Kidney (tissue), 14 donors: ENCODE data around the gene DOK7. TPM values are rescaled to one million over a fixed set of nuclear protein-coding genes. Genes with fewer than 3 reads are reported as not detected.
A peak's percentile ranks its signal among the peaks of the same experiment; 100 is the strongest.

Experiments used
- DNase-seq, 5 donors: peaks; one replicate each; pipeline ENCODE4 v3.0.0-alpha.2; 2013 to 2020
- FAIRE-seq: peaks from 2 replicates; lab custom pipeline; 2012; peaks lifted over from hg19 to GRCh38; lab: Jason Lieb, UNC
- H3K27ac ChIP-seq, 2 donors: one replicate each; pipeline ENCODE4 v1.7.0; 2013; ENCODE audit warnings: low read depth in 2 of 2, low read length in 2 of 2, inconsistent platforms in 1 of 2
- H3K27me3 ChIP-seq: one replicate; pipeline ENCODE4 v1.7.1; 2013; ENCODE audit warnings: low read length, inconsistent platforms; ENCODE audit not compliant: control insufficient read depth, insufficient read depth
- H3K36me3 ChIP-seq, 3 donors: one replicate each; pipeline versions ENCODE4 v1.7.0 to v1.7.1; 2013; ENCODE audit warnings: low read length in 3 of 3, control low read depth in 1 of 3, inconsistent platforms in 1 of 3; ENCODE audit not compliant: insufficient read depth in 3 of 3, control insufficient read depth in 2 of 3
- H3K4me1 ChIP-seq, 3 donors: one replicate each; pipeline versions ENCODE4 v1.7.0 to v1.7.1; 2013; ENCODE audit warnings: low read length in 3 of 3, inconsistent platforms in 1 of 3, low read depth in 1 of 3; ENCODE audit not compliant: control insufficient read depth in 2 of 3, insufficient read depth in 2 of 3
- H3K4me3 ChIP-seq, 3 donors: one replicate each; pipeline versions ENCODE4 v1.7.0 to v1.8.1; 2013; ENCODE audit warnings: low read length in 3 of 3, control low read depth in 1 of 3, inconsistent platforms in 1 of 3
- H3K9ac ChIP-seq, 3 donors: one replicate each; pipeline versions ENCODE4 v1.7.0 to v1.7.1; 2013; ENCODE audit warnings: low read length in 3 of 3, control low read depth in 1 of 3, inconsistent platforms in 1 of 3
- H3K9me3 ChIP-seq, 3 donors: one replicate each; pipeline versions ENCODE4 v1.7.0 to v1.7.1; 2013; ENCODE audit warnings: low read length in 3 of 3, control low read depth in 1 of 3, inconsistent platforms in 1 of 3; ENCODE audit not compliant: control insufficient read depth in 2 of 3, insufficient read depth in 1 of 3
- intact Hi-C: fragments of 100-400 bp; cut with DNase I; formaldehyde crosslinking; loops from one replicate; pipeline ENCODE4 v1.11.1; 2022
- polyA plus RNA-seq: library from polyadenylated mRNA; stranded (reverse); fragments of 350-450 nt; fragmentation: Illumina TruSeq; extraction: RNeasy Lipid Tissue Mini Kit (QIAGEN cat#74804); gene quantifications from one replicate; pipeline ENCODE4 v1.2.3, GENCODE V29; 2014; ENCODE audit warnings: low read depth, low replicate concordance; ENCODE audit not compliant: insufficient read depth
- total RNA-seq: library from RNA; stranded (reverse); fragmentation: NEBNext Ultra II Directional; extraction: Animal tissue kit (Norgen Biotek cat#: 25700); gene quantifications from one replicate; pipeline ENCODE4 v1.2.1, GENCODE V29; 2021
- TF ChIP-seq, protein P1 (sequence below): IDR thresholded peaks from 3 replicates; pipeline ENCODE4 v1.5.1; 2012; ENCODE audit warnings: mild to moderate bottlenecking, moderate library complexity, borderline replicate concordance; ENCODE audit not compliant: insufficient read depth; ENCODE audit errors: extremely low read depth
- donor health status: control.
- donor health status: control.
- donor health status: control.
- donor health status: control.
- donor health status: control.
- donor health status: DM: yes; HTN: yes; CAD: no.
- donor health status: Normal renal cell carcinoma (clear cell type).

Gene DOK7
- total and polyA plus RNA-seq, 2 donors from 2014 or later = 1.2 to 7.0 TPM

GRCh38 chr4:3524349-3524748 is 61.2 kb downstream of the DOK7 start:
- H3K4me1 ChIP-seq = peaks cover 0 to 13% (median 5%) of the 10 kb centered on the region in 3 donors
- H3K27ac ChIP-seq = no peak overlapping the region
- H3K9me3 ChIP-seq = no peaks in the 10 kb centered on the region
- TF ChIP-seq, protein P1, sequence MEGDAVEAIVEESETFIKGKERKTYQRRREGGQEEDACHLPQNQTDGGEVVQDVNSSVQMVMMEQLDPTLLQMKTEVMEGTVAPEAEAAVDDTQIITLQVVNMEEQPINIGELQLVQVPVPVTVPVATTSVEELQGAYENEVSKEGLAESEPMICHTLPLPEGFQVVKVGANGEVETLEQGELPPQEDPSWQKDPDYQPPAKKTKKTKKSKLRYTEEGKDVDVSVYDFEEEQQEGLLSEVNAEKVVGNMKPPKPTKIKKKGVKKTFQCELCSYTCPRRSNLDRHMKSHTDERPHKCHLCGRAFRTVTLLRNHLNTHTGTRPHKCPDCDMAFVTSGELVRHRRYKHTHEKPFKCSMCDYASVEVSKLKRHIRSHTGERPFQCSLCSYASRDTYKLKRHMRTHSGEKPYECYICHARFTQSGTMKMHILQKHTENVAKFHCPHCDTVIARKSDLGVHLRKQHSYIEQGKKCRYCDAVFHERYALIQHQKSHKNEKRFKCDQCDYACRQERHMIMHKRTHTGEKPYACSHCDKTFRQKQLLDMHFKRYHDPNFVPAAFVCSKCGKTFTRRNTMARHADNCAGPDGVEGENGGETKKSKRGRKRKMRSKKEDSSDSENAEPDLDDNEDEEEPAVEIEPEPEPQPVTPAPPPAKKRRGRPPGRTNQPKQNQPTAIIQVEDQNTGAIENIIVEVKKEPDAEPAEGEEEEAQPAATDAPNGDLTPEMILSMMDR = no peak
- no peaks in the 10 kb centered on the region for H3K27me3 ChIP-seq
- intact Hi-C loops = no loop called here
- no peak for FAIRE-seq
- H3K36me3 ChIP-seq = peaks cover 2 to 54% (median 29%) of the 10 kb centered on the region in 3 donors
- H3K9ac ChIP-seq = no peak overlapping the region
- DNase-seq = peak in 1 of 5 donors; percentile 62
- no peak overlapping the region for H3K4me3 ChIP-seq

DNA sequence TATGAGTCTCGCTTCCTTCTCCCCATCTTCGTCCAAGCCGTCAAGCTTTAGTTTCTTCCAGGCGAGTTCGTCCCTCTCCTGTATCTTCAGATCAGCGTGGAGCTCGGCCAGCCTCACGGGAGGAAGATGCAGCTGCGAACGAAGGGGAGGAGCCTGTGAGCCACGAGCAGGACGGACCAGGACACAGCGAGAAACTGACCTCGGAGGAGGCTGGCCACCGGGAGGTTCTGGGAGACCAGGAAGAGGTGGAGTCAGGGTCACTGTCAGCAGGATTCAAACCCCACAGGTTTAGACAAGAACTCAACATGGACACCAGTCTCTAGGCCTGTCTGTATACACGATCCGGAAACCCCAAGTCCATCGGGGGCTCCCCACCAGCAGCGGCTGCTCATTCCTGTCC is 61.8 kb downstream of the DOK7 start:
- Histone ChIP-seq H3K27me3 (no peaks in the 10 kb centered on the region), H3K9me3 (no peaks in the 10 kb centered on the region), H3K4me1 (peaks cover 0 to 13% (median 8%) of the 10 kb centered on the region in 3 donors), H3K9ac (no peak overlapping the region), H3K36me3 (peaks cover 2 to 50% (median 25%) of the 10 kb centered on the region in 3 donors), H3K27ac (no peak overlapping the region), H3K4me3 (no peak overlapping the region)
- TF ChIP-seq, protein P1 = no peak
- FAIRE-seq = no peak
- DNase-seq = peak in 3 of 5 donors; percentile 12 to 43 (median 22)
- intact Hi-C loops = no loop called here

DNA sequence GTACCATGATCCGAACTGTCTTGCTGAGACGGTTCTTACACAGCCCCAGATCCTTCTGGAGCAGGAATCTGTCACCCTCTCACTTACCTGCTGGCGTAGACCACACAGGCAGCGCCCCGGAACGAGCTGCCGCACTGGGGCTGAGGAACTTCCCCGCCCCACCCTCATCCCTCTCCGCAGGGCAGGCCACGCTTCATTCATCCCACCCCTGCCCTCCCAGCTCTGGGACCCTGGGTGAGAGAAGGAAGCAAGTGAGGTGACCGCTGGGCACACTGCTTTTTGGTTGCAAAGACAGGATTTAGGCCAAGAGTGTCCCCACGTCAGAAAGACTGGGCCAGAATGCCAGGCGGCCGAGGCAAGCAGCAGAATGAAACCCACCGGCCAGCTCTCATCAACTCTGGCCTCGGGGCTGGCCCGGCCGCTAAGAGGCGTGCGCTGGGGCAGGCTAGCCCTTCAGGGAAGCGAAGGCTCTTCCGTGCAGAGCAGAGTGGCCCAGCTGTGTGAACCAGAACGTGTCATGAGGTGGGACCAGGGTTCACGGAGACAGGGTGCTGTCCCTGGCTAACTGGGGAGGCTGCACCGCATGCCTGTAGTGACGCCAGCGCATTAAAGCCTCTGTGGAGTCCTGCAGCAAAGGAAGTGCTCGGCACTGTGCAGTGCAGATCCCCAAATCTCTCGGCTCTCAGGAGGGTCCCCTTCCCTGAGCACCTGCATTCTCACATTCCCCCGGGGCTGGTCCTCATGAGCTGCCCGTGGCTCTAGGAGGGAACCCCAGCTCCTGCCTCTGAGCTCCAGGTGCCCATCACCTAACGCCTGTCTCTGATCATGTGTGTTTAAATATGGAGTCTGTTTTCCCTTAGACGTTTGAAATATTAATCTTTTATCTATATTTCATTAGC is 62.7 kb downstream of the DOK7 start:
- H3K9ac ChIP-seq = no peak overlapping the region
- TF ChIP-seq, protein P1 = no peak
- no peak overlapping the region for H3K4me3 ChIP-seq
- intact Hi-C loops = no loop called here
- no peaks in the 10 kb centered on the region for H3K27me3 ChIP-seq
- no peaks in the 10 kb centered on the region for H3K9me3 ChIP-seq
- DNase-seq = peak in 3 of 5 donors; percentile 9 to 61 (median 26)
- peaks cover 0 to 15% (median 13%) of the 10 kb centered on the region in 3 donors for H3K4me1 ChIP-seq
- H3K27ac ChIP-seq = no peak overlapping the region
- H3K36me3 ChIP-seq = peaks cover 2 to 41% (median 23%) of the 10 kb centered on the region in 3 donors
- FAIRE-seq = no peak
